Subcutaneous abdominal adipose tissue (tissue), 5 donors: ENCODE data around the gene GPATCH2L.

ENCODE experiments used
- H3K27ac ChIP-seq: one replicate; pipeline ENCODE4 v1.7.0; 2013; ENCODE audit warnings: low read depth, mild to moderate bottlenecking, inconsistent platforms, low read length, moderate library complexity
- H3K27me3 ChIP-seq, 5 donors: one replicate each; pipeline ENCODE4 v1.7.0; 2013; ENCODE audit warnings: low read length in 5 of 5, inconsistent platforms in 1 of 5; ENCODE audit not compliant: control insufficient read depth in 5 of 5, insufficient read depth in 4 of 5
- H3K36me3 ChIP-seq, 5 donors: one replicate each; pipeline ENCODE4 v1.7.0; 2013; ENCODE audit warnings: low read length in 5 of 5; ENCODE audit not compliant: control insufficient read depth in 5 of 5, insufficient read depth in 5 of 5
- H3K4me1 ChIP-seq, 5 donors: one replicate each; pipeline ENCODE4 v1.7.0; 2013; ENCODE audit warnings: low read length in 5 of 5, mild to moderate bottlenecking in 3 of 5, moderate library complexity in 1 of 5; ENCODE audit not compliant: control insufficient read depth in 5 of 5, insufficient read depth in 5 of 5
- H3K4me3 ChIP-seq, 5 donors: one replicate each; pipeline ENCODE4 v1.7.0; 2013; ENCODE audit warnings: low read length in 5 of 5, low read depth in 1 of 5
- H3K9ac ChIP-seq, 5 donors: one replicate each; pipeline ENCODE4 v1.7.0; 2013; ENCODE audit warnings: low read length in 5 of 5, mild to moderate bottlenecking in 4 of 5, moderate library complexity in 3 of 5
- H3K9me3 ChIP-seq, 5 donors: one replicate each; pipeline ENCODE4 v1.7.0; 2013; ENCODE audit warnings: low read length in 5 of 5; ENCODE audit not compliant: control insufficient read depth in 5 of 5
- donor health status: healthy.
- donor health status: healthy.
- donor health status: healthy.
- donor health status: healthy.
- donor health status: healthy.

Gene GPATCH2L

DNA sequence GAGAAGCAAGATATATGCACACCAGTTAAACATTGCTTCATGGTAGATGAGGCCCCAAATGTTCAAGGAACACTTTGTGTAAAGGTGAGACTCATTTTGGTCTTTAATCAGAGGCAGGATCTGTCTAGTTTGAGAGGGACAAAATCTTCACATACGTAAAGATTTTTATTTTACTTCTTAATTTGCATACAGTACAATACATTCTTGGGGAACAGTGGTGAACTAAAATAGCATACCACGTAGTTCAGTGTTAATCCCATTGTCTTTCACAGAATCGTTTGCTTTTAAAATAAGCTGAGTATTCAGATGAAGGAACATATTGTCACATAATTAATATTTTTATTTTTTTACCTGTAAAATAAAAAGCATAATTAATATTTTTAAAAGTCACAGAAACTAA lies 43.3 kb downstream of the GPATCH2L start:
- peaks cover 42 to 68% (median 65%) of the 10 kb centered on the region in 5 donors for H3K36me3 ChIP-seq
- H3K9me3 ChIP-seq = no peaks in the 10 kb centered on the region

GRCh38 chr14:76196980-76197695 lies 45.4 kb downstream of the GPATCH2L start:
- H3K27me3 ChIP-seq = no peaks in the 10 kb centered on the region
- no peaks in the 10 kb centered on the region for H3K4me1 ChIP-seq
- H3K36me3 ChIP-seq = peaks cover 48 to 86% (median 69%) of the 10 kb centered on the region in 5 donors
- no peaks in the 10 kb centered on the region for H3K9me3 ChIP-seq
- no peak overlapping the region for H3K27ac ChIP-seq
- no peak overlapping the region for H3K4me3 ChIP-seq
- no peak overlapping the region for H3K9ac ChIP-seq

More for the DNA sequence above, 43.3 kb downstream of the GPATCH2L start:
- Histone ChIP-seq H3K9ac (no peak overlapping the region), H3K4me3 (no peak overlapping the region), H3K27me3 (no peaks in the 10 kb centered on the region), H3K4me1 (no peaks in the 10 kb centered on the region), H3K27ac (no peak overlapping the region)

DNA sequence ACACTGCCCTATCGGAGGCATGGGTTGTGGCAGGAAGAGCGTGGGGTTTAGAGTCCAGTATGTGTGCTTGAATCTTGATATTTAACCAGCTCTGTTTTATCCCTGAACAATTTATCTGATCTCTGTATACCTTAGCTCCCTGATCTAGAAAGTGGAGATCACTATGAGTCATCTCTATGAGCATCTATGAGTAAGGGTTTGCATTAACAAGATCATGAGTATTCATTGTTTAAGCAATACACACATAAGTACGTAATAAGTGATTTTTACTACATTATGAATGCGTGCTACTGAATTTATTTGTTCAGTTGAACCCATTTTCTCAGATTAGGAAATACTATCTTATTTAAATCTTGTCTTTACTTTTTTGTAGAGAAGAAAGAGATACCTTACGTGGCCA lies 49.4 kb downstream of the GPATCH2L start:
- peaks cover 32 to 65% (median 55%) of the 10 kb centered on the region in 5 donors for H3K36me3 ChIP-seq
- H3K4me1 ChIP-seq = peaks cover 0 to 18% (median 8%) of the 10 kb centered on the region in 5 donors
- peaks cover 0 to 4% (median 0%) of the 10 kb centered on the region in 5 donors for H3K9me3 ChIP-seq
- no peak overlapping the region for H3K9ac ChIP-seq
- no peak overlapping the region for H3K4me3 ChIP-seq
- H3K27ac ChIP-seq = no peak overlapping the region
- peaks cover 0 to 5% (median 0%) of the 10 kb centered on the region in 5 donors for H3K27me3 ChIP-seq

DNA sequence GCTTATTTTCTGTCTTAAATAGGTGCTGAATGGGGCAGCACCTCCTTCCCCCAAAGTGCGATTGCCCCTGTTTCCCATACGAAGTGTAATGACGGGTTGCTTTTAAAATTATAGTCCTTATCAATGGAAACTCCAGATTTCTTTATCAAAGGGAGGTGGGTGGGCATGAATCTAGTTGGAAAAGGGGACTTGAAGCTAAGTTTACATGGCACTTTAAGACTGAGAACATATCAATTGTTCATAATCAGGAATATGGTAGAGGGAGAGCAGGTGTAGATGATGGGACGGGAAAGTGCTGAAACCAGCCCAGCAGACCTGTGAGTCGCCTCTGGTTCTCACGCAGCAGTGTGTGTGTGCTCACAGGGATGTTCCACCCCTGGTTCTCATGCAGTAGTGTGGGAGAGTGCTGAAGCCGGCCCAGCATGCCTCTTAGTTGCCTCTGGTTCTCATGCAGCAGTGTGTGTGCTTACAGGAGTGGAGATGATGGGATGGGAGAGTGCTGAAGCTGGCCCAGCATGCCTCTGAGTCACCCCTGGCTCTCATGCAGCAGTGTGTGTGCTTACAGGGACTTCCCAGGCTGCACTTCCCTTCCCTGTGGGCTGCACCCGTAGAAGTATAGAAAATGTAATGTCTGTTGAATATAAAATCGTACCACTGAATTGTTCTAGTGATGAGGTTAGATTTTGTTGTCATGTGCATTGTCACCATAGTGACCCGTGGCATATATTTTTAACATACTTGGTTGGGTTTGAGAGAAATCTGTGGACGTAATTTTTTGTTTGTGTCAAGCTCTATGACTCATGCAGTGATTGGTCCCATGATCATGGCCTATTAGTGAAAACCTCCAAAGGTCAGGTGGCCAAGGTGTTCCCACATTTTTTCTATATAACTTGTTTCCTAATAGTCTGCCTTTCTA lies 51.6 kb downstream of the GPATCH2L start:
- Histone ChIP-seq H3K36me3 (peaks cover 16 to 48% (median 36%) of the 10 kb centered on the region in 5 donors), H3K9me3 (peaks cover 0 to 4% (median 0%) of the 10 kb centered on the region in 5 donors), H3K4me3 (peak overlapping the region in 1 of 5 donors; percentile 32), H3K27ac (peak overlapping the region; percentile 63), H3K9ac (peak overlapping the region in 2 of 5 donors; percentile 47 to 96), H3K27me3 (peaks cover 0 to 5% (median 0%) of the 10 kb centered on the region in 5 donors), H3K4me1 (peaks cover 0 to 18% (median 8%) of the 10 kb centered on the region in 5 donors)

DNA sequence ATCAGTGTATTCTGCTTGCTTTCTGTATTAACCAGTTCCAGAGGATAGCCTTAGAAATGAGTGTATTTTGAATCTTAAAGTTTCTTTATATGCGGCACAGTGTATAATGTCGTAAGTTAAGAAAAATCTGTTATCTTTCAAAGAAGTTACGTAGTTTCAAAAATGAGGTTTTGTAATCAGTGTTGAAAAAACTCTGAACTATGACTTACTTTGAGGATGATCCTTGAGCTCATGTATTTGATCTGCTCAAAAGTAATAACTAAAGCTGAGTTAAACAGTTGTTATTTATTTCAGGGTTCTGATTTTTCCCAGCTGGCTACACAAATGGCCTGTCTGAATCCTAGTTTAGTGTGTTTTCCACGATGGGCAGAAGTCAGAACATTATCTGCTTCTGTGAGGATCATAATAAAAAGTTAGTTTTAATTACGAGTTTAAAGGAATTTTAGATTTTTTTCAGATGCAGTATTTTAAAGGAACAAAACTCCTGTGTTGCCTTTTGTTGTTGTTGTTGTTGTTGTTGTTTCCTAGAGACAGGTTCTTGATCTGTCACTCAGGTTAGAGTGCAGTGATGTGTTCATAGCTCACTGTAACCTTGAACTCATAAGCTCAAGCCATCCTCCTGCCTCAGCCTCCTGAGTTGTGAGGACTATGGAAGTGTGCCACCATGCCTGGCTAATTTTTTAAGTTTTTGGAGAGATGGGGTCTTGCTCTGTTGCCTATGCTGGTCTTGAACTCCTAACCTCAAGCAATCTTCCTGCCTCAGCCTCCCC lies 52.9 kb downstream of the GPATCH2L start:
- Histone ChIP-seq H3K9me3 (peaks cover 0 to 4% (median 0%) of the 10 kb centered on the region in 5 donors), H3K4me1 (peaks cover 0 to 18% (median 8%) of the 10 kb centered on the region in 5 donors), H3K9ac (peak overlapping the region in 2 of 5 donors; percentile 42 to 47), H3K27me3 (peaks cover 0 to 5% (median 0%) of the 10 kb centered on the region in 5 donors), H3K4me3 (no peak overlapping the region), H3K27ac (peak overlapping the region; percentile 63), H3K36me3 (peaks cover 13 to 38% (median 29%) of the 10 kb centered on the region in 5 donors)

DNA sequence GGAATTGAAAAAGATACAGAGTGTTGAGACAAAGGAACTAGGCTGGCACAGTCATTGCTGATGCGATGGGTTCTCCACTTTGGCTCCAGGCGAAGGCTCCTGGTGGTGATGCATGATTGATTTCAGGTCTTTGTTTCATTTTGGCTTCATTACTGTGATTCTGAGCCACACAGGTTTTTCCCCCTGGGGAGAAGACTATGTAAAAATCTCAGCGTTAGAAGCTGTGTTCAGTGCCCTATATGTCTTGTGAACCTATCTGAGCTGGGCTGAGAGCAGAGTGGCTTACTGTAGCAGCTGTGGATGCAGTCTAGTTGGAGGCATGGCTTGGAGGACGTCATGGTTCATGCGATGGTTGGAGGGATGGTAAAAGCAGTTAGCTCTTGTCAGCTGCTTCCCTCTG lies 54.0 kb downstream of the GPATCH2L start:
- Histone ChIP-seq H3K9me3 (peaks cover 0 to 4% (median 0%) of the 10 kb centered on the region in 5 donors), H3K27me3 (peaks cover 0 to 5% (median 0%) of the 10 kb centered on the region in 5 donors), H3K27ac (no peak overlapping the region), H3K4me1 (peaks cover 0 to 18% (median 8%) of the 10 kb centered on the region in 5 donors), H3K4me3 (no peak overlapping the region), H3K9ac (no peak overlapping the region), H3K36me3 (peaks cover 13 to 34% (median 26%) of the 10 kb centered on the region in 5 donors)

GRCh38 chr14:76208340-76208739 lies 56.6 kb downstream of the GPATCH2L start:
- Histone ChIP-seq H3K4me1 (peaks cover 0 to 16% (median 8%) of the 10 kb centered on the region in 5 donors), H3K27ac (no peak overlapping the region), H3K4me3 (no peak overlapping the region), H3K9me3 (peaks cover 0 to 1% (median 0%) of the 10 kb centered on the region in 5 donors), H3K27me3 (peaks cover 0 to 2% (median 0%) of the 10 kb centered on the region in 5 donors), H3K36me3 (peaks cover 0 to 11% (median 2%) of the 10 kb centered on the region in 5 donors), H3K9ac (no peak overlapping the region)

DNA sequence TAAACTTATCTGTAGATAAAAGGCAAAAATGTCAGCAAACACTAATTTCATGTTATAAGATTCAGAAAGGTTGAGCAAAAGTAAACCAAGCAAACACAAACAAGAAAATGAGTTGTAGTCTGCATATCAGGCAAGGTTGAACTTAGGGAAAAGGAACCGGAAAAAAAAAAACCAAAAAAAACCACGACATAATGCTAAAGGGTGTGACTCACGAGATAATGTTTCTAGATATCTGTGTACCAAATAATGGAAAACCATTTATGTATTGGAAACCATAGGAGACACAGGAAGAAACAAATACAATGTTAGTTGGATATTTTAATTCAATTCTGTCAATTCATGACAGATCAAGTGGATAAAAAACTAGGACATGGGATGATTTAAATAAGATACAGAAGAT lies 60.5 kb downstream of the GPATCH2L start:
- H3K9ac ChIP-seq = no peak overlapping the region
- no peak overlapping the region for H3K27ac ChIP-seq
- peaks cover 0 to 5% (median 3%) of the 10 kb centered on the region in 5 donors for H3K9me3 ChIP-seq
- H3K36me3 ChIP-seq = no peaks in the 10 kb centered on the region
- no peaks in the 10 kb centered on the region for H3K27me3 ChIP-seq
- no peaks in the 10 kb centered on the region for H3K4me1 ChIP-seq
- no peak overlapping the region for H3K4me3 ChIP-seq

DNA sequence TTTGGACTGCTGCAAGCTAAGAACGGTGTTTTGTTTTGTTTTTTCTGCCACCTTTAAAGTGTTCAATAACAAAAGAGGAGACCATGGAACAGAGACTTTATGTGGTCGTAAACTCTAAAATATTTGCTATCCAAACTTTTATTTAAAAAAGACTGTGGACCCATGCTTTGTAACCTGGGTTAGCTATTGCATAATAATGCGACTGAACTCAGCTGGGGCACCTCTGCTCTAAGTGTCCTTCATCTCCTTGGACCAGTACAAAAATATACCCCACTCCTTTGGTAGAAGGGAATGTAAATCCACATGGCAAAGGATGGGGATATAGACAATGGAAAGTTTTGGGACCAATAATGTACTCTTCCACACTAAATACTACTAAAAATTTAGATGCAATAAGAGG lies 65.5 kb downstream of the GPATCH2L start:
- Histone ChIP-seq H3K9me3 (peaks cover 0 to 6% (median 3%) of the 10 kb centered on the region in 5 donors), H3K27me3 (no peaks in the 10 kb centered on the region), H3K4me1 (no peaks in the 10 kb centered on the region), H3K4me3 (no peak overlapping the region), H3K9ac (no peak overlapping the region), H3K36me3 (no peaks in the 10 kb centered on the region), H3K27ac (no peak overlapping the region)
